HCEC 1CT (cell line): ENCODE data around the gene PMEPA1.
A peak's percentile ranks its signal among the peaks of the same experiment; 100 is the strongest.

Source experiments
- DNase-seq: peaks from one replicate; pipeline ENCODE4 v3.0.0-alpha.2; 2017

PMEPA1 gene

DNA sequence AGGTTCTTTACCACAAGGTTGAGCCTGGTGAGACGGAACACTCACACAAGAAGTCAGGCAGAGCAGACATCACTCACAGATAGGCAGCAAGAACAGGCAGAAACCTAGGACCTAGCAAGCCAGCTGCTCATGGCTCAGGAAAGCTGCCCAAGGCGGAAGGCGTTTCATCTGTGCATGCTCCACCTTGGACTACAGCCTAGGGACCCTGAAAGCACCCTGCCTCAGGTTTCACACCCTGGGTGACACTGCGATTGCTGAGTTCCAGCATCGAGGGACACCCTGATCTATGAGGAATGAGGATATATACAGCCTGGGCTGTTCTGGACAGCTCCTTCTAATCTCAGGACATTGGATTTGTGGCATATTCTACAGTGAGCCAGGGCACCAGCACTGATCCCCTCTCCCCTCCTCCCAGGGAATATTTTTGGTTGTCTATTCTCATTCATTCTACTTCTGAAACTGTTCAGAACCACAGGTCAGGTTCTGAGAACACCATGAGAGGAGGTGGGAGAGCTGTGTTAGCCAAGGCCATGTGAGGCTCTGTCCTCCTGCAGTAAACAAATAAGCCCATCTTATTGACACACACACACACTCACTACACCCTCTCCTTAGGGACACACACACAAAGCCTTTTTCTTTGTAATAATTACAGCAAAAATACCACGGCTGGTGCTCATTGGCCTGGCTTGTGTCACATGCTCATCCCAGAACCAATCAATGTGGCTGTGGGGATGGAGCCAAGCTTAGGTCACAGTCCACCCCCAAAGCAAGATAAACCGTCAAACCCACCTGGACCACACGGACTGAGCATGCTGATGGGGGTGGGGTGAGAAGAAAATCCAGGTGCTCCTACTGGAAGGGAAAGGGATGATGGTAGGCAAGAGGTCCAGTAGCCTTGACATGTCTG, 26.3 kb upstream of the PMEPA1 start:
- no peak for DNase-seq

DNA sequence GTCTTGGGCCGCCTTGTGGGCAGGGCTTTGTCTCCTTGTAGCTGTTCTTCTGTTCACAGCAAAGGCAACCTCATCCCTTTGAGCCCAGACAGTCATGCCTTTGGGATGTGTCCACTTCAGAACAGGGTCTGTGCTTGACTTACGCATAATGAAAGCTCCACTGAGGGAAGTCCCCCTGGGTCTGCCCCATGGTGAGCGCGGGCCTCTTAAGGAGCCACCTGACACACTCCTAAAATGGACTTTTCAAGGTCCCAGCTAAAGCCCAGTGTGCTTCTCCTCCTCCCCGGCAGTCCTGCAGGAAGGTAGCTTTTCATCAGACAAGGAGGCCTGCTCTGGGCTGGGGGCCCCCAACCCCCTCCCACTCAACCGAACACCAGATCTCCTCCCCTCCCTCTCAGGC, 24.9 kb upstream of the PMEPA1 start:
- DNase-seq = no peak

DNA sequence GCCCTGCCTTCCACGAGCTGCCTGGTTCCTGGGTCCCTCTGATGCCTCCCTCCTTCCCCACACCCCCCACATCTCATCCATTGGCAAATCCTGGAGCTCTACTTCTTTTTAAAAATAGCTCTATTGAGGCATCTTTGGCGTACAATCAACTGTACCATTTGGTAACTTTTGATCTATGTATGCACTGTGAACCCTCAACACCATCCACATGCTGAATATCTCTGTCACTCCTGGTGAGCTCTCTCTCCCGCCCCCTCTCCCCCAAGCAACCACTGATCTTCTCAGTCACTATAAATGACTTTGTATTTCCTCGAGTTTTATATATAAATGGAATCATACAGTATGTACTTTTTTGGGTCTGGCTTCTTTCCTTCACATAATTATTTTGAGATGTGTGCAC, 22.4 kb upstream of the PMEPA1 start:
- no peak for DNase-seq

DNA sequence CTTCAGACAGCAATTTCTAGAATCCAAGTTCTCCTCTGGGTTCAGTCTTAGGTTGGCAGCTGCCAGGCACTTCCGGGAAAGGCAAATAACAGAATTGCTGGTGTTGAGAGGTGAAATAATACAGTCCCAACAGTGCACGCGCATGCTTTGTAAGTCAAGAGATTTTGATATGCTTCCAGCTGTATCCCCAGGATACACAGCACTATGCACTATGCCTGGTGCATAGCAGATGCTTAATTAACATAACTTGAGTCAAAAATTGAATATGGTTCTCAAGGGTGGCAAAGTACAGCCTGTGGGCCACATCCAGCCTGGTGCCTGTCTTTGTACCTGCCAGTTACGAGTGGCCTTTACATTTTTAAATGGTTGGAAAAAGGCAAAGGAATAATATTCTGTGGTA, 18.9 kb upstream of the PMEPA1 start:
- no peak for DNase-seq

DNA sequence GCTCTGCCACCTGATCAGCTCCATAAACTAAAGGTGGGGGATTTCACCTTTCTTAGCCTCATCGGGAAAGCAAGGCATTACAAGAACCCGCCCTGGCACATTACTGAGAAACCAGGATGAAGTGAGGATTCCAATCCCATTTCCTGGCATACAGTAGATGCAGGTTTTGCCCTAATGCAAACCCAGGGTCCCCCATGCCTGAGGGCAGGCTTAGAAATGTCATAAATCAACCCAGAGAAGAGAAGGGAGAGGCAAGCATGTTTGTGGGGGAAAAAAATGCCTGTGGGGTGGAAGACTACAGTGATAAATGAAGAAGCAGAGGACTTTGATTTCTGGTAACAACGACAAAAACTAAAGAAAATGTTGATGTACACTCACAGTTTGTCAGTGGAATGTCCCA, 18.0 kb upstream of the PMEPA1 start:
- DNase-seq = no peak

DNA sequence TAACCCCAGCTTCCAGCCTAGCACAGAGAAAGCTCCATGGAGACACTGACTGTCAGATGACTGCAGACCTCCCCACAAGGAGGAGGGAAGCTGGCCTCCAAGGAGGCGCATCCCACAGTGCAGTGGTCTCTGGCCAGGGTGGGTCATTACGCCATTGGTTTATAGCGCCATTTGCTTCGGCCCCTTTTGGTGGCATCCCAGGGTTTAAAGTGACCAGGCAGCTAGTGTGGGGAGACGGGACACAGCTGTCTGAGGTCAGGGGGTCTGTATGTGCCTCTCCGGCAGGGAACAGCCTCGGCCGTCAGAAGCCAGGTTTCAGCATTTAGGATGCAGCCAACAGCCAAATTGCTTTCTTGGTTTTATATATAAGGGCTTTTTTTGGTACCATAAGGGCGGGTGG, 15.8 kb upstream of the PMEPA1 start:
- no peak for DNase-seq

DNA sequence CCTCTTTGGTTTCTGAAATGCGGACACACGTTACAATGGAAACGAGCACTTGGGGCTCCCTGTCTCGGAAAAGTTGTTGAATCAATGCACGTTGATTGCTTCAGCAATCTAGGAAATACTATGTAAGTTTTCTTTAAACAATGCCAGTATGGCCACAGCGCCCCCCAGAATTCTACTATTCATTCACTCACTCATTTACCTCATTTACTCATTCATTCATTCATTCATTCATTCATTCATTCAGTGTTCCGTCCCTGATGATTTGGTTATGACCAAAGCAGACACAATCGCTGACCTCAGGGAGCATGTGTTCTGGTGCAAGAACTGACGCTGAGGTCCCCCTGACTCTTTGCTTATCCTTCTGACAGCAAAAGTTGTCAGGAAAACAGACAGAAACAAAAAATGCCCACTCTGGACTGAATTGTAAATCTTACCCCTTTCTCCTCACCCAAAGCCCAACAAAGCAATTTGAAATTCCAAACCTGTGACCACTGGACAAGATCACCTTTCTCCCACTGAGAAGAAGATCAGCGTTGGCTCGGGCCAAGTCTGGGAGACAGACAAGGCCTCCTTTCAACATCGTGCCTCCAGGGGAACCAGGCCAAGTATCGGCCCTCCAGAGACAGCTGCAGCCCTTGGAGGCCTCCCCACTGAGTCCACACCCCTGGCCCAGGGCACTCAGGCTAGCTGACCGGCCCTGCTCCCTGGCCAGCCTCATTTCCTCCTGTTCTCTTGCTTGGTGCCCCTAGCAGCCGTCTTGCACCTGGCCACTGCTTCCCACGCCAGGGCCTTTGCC, 15.0 kb upstream of the PMEPA1 start:
- DNase-seq = no peak

DNA sequence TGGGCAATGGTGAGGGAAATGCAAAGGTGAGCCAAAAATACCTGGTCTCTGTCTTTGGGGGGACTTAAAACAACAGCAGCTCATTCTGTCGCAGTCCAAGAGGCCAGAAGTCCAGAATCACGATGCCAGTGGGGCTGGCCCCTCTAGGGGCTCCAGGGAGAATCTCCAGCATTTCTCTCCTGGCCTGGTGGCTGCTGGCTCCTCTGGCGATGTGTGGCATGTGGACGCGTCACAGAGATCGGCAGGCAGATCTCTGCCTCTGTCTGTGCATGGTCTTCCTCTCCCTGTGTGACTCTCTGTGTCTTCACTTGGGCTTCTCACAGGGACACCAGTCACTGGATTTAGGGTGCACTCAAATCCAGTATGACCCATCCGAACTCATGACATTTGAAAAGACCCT, 14.0 kb upstream of the PMEPA1 start:
- no peak for DNase-seq

DNA sequence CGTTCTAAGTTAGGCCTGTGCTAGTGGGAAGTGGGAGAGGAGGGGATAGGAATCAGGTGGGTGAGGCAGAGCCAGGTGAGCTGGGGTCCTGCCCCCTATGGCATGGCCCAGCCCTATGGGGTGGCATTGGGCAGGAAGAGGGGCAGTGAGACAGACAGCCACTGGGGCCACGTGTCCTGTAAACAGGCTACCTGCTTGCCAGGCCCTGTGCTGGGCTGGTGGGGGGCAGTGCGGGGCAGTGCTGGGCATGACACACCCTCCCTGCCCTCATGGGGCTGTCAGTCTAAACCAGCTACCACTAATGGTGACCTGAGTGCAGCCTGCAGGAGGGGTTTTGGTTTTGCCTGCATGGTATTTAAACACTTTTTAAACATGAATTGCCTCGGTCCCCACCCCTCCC, 10.1 kb upstream of the PMEPA1 start:
- DNase-seq = no peak

DNA sequence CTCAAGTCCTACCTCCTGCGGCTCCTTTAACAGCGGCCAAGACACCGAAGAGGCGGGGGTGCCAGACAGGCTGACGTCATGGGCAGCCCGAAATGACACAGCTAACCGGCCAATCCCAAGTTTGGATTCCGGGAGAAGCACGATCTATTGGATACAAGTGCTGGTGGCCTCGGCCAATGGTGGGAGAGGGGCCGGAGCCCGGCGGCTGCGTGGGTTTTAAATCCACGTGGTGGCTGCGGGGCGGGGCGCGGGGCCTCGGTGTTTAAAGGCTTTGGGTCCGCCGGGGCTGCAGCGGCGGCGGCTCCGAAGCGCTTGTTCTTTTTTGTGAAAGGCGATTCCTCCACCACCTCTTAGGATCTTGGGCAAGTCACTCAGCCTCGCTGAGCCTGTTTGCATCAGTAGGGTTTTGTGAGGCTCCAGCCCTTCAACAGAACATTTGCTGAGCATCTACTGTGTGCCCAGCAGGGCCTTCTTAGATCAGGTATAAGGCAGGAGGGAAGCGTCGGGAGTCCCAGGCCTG, 8.7 kb upstream of the PMEPA1 start:
- peak; percentile 3 for DNase-seq

DNA sequence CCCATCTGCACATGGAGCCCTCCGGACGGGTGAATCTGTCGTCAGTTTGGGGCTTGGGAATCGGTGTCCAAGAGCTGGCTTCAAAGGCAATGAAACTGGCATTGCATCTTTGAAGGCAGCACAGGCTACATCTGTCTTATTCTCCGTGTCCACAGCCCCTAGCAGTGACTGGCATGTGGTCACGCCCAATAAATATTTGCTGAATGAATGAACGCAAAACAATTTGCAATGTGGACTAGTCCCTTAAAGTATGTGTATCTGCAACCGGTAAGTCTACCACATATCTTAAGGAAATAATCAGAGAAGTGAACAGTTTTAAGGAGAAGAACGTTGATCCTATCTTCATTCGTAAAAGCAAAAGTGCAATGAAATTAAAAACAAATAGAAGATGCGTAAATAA, 8.0 kb upstream of the PMEPA1 start:
- DNase-seq = no peak

DNA sequence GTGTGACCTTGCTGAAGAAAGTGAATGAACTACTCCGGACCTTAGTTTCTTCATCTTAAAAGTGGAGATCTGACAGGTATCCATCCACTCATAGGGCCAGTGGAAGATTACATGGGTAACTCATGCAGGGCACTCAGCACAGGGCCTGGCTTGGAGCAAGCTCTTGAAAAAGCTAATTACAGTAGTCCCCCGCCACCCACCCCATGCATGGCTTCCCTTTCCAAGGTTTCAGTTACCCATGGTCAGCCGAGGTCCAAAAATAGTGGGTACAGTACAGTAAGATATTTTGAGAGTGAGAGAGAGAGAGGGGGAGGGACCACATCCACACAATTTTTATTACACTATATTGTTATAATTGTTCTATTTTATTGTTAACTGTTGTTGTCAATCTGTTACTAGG, 7.1 kb upstream of the PMEPA1 start:
- DNase-seq = no peak

DNA sequence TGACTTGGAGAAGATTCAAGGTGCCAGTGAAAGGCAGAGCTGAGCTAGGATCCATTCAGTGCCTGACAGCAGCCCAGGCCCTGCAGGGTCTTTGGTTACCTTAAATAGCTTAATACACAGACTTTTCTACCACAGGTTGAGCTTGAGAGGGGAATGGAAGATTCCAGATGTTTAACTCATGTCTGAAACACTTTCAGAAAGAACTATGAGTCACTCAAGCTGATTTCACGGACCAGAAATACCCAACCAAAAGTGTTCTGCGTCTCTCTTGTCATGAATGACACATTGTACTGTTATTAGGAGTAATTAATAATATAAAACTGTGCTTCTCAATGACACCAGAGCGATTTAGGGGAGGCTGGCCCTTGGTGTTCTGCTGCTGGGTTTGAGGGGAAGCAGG, 6.4 kb upstream of the PMEPA1 start:
- DNase-seq = no peak

DNA sequence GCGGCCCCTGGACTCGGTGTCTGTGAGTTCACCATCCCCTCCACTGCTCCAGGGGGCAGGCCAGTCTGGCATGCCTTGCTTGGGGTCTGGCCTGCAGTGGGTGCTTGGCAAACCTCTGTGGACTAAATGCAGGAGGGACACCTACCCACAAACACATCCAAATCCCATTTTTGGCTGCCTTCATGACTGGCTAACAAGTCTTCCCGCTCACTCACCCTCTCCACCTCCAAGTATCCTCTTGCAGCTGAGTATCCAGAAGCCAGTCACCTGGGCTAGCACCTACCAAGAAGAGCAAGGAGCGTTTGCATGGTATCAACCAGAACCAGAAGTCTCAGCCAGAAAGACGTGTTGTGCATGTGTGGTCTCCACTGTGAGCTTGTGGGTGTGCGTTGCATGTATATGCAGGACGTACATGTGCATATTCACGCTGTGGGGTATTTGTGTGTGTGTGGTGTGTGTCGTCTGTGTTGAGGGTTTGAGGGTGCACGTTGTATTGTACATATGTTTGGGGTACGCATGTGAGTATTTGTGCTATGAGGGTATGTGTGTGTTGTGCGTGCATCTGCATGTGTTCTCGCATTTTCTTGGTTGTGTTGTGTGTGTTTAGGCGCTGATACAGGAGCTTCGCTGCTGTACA, 5.6 kb upstream of the PMEPA1 start:
- no peak for DNase-seq

DNA sequence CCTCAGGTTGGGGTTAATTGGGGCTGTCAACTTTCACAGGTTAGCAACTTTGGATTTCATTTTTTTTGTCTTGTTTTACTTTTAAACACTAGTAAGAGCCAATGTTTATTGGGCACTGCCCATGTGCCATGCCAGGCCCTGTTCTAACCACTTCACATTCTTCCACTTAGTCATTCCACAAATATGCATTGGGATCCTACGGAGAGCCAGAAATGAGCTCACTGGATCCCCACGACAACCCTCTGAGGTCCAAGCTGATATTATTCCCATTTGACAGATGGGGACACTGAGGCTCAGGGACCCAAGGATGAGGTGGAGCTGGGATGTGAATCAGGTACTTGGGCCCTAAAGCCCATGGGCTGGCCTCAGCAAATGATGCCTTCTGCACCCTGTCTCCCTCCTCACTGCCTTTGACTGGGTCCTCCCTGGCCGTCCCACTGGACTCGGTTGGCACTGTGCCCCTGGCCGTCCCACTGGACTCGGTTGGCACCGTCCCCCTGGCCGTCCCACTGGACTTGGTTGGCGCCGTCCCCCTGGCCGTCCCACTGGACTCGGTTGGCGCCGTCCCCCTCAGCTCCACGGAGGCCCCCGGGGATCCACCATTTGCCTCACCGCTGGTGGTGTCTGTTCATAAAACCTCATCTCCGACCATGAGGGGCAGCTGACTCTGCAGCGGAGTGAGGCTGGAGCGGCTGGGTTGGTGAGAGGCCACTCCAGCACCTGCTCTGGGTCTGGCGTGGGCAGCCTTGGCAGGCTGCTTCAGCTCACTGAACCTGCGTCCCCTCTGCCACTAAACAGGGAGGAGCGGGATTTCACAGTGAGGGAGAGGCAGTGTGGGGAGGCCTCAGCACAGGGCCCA, 4.8 kb upstream of the PMEPA1 start:
- DNase-seq = no peak

DNA sequence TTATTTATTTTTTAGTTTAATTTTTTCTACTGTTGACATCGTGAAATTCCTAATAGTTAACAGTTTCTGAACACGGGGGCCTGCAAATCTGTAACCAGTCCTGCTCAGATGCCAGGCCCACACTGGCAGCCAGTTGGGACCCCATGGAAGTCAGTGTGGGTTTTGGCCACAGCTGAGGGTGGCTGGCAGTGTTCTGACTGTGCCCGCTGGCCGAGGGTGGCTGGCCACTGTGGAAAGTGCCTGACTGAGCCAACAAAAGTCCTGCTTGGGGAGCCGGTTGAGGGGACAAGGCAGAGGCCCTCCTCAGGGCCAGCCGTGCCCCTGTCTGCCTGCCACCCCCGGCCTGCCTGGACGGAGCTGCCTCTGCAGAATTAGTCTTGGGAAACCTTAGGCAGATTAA, 4.1 kb upstream of the PMEPA1 start:
- DNase-seq = no peak

DNA sequence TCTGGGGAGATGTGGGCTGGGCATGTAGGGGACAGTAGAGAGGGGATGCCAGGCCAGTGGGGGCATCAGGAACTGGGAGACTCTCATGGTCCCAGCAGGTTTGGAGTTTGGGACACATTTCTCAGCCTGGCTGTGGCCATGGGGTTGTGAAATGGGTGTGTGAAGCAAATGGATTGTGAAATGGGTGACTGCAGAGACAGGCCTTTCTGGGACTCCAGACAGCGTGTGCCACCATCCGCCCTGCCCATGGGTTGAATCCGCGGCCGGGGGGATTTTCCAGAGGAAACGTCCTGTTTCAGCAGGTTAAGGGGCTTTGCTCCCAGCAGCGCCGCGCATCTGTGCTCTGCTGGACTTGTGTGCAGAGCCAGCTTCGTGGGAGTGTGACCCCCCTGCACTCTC, 3.7 kb upstream of the PMEPA1 start:
- DNase-seq = no peak

DNA sequence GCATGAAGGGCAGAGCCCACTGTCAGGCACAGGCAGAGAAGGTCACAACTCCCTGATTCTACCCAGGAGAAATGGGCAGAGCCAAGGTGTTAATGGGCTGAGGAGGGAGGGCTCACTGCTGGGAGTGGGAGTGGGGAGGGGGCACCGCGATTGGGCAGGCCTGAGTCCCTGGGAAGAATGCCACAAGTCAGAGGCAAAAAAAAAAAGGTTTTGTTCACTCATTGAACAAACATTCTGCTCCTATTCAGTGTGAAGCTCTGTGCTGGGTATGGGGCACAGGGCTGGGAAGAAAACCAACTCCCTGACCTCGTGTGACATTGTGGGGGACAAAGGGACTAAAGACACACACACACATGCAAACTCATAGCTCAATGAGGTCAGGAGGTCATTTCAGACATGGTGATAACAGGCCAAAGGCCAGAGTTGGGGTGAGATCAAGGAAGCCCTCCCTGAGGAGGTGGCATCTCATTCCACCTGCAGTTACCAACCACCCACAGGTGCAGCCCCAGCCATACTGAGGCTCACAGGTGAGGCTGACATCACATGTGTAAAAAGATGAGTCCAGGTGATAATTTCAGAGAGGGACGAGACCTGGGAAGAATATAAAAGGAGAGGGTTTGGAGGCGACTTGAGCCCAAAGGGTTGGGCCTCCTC, 3.2 kb upstream of the PMEPA1 start:
- DNase-seq = no peak

DNA sequence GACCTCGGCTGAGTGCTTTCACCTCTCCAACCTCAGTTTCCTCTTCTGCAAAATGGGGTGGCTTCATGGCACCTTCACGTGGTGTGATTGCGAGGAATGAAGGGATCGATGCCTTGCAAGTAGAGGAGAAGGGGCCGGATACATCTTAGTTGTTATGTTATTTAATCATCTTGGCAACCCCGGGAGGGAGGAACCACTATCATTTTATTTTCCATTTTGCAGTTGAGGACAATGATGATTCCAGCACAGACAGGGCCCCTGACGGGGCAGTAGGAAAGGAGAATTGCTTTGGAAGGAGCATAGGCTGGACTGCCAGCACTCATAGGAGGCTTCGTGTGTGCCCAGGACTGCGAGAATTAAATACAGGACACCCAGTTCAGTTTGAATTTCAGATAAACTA, 2.5 kb upstream of the PMEPA1 start:
- no peak for DNase-seq

DNA sequence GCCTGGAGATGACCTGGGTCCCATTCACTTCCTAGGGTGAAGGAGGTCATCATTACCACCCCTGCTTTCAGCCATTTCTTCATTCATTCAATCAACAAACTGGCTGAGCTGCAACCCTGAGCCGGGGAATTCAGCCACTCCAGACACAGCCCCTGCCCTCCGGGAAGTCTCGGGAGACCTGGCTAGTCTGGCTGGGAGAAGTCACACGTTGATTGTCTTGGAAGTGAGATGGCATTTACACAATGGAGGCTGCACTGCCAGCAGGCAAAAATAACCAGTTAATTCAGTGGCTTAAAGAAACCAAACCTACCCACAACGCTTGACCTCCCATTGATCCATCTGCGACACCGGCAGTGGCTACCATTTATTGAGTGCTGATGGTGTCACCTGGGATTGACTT, 2.0 kb upstream of the PMEPA1 start:
- no peak for DNase-seq

DNA sequence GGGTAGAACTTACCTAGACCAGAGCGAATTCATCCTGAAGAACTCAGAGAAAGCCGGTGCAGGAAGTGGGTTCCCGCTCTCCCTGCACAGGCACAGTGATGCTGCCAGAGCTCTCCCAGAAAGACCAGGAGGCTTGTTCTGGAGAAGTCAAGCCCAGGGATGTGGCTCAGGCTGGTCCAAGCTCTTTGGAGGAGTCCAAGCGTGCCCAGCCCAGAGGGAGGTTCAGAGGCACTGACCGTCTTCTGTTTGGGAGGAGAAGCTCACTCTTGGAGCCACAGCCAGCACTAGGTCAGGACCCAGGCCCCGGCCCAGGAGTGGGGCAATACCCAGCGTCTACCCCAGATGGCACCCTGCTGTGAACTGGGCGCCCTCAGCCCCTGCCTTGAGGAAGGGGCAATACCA, 1.5 kb upstream of the PMEPA1 start:
- no peak for DNase-seq

DNA sequence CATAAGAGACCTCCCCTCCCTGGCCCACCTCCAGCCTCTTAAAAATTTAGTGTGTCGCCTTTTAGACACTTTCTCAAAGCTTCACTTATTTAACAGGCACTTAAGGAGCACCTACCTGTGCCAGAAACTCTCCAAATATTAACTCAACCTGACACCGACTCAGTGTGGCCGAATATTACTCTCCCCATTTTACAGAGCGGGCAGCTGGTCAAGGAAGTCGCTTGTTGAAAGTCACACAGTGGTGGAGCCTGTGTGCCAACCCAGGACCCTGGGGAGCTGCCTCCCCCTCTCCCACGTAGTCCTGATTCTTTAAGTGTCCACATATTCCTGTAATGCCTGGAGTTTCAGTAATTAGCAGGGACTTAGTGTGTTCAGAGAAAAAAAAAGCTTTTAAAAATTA, 1.0 kb upstream of the PMEPA1 start:
- no peak for DNase-seq
